NOMO-1 (cell line): Measurements from ENCODE around the gene PITPNC1.
"Not testable (repeated sequence)": the region's sequence is repeated elsewhere in the genome, so short reads cannot be mapped to it uniquely, and the experiment has no call there.

Experiments
- DNase-seq, 2 experiments: peaks; one replicate each; lab custom pipeline; 2025; ENCODE audit not compliant: unreplicated experiment in 2 of 2; lab: John Stamatoyannopoulos, UW

PITPNC1 gene

DNA sequence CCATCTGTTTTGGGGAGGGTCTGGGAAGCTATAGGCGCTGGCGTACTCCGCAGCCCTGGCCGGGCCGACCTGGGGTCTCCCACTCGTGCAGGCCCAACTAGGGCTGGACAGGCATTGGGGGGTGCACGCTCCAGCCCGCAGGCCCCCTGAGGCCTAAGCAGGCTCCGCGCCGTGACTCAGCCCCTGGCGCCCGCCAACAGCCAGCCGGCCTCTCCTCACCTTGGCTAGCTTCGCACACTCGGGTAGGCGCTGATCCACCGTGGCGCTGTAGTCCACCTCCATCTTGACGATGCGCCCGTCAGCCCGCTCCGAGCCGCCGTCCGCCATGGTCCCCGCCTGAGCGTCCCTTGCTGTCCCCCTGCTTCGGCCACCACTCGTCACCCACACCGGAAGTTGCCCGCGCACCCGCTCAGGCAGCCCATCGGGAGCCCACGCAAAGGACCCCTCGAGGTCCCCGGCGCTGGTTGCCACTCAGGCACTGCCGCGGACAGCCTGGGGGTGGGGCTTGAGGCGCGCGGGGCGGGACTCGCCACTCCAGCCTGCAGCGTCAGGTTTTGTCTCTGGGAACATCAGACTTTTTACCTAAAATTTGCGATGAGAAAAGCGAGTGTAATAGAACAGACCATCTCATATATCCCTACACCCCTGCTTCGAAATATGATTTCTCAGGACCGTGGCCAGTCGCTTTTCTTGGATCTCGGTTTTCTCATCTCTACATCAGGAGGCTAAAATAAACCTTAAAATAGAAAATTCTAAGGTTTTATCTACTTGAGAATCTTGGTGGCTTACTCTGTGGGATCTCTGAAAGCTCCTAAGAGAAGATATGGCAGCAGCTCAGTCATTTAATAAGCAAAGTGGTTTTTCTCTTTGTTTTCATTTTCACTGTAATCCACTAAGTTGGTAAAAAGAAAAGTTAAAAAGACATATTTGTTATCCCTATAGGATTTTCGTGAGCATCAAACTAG, 10.6 kb upstream of the PITPNC1 start, which contains the start of gene PSMD12:
Gene PSMD12 (minus strand): TSS at position 385 of the 965 bp plus-strand sequence. CDS start 58 bp downstream, at position 327.
- peak; percentile 79 to 90 for DNase-seq

DNA sequence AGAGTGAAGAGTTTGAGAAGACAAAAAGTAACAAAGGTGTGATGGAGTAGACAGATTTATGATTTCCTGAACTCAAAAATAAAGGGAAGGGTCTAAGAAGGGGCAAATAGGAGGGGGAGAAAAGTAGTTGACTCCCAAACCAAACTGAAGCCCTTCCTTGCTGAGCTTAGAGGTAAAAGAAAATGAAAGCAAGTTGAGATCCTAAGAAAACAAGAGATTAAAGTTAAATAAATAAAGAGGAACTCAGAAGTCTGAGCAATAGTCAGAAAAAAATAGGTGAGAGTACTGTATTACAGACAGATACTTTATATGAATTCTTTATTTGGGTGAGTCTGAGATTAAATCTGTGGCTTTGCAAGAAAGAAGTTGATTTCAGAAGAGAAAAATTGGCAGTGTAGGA, 7.4 kb upstream of the PITPNC1 start:
- DNase-seq, result no peak

GRCh38 chr17:67372751-67373150, 4.3 kb upstream of the PITPNC1 start:
- no peak for DNase-seq

DNA sequence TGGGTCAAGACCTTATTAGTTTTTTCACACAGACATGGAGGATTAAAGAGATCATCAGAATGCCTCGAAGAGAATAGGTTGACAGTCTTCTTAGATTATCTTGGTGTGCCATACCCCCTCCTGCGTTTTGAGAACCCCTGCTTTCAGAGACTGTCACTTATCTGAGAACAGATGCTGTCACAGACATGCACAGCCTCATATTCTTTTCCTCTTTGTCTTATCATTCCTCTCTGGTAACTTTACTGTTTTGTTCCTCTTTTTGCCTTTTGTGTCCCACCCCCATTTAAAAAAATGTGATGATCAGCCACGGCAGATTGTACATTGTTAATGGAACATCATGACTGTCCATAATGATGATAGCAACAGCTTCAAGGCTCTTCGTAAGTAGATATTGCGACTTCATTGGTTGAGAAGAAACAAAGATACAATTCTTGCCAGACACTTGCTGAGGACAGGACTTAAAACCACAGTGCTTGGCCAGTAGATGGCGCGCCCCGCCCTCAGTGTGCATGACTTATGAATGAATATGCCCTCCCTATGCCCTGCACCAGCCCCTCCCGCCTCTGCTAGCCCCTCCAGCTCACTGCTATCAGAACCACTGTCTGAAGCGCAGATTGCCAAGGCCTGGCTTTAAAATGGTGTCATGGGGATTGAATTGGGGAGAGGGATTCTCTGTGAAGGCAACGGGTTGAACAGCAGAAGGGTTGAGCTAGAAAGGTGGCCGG, 2.6 kb upstream of the PITPNC1 start:
- peak; percentile 79 to 85 for DNase-seq

GRCh38 chr17:67375054-67375427, 2.0 kb upstream of the PITPNC1 start:
- DNase-seq, result no peak

DNA sequence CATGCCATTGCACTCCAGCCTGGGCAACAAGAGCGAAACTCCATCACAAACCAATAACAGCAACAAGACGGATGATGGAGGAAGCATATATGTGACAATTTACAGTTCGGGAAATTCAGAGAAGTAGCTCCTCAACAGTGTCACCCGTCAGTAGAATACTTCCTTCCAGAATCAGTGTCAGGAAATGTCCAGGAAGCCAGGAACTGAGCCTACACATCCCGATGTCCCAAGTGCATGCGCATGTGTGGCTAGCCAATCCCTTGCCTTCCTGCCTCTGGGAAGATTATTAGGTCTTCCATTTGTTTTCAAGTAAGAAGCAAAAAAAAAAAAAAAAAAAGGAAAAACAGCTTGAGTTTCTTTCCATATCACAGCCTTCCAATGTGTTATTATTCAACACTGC, 1.4 kb upstream of the PITPNC1 start:
- DNase-seq, result no peak

GRCh38 chr17:67376415-67376736, 705 bp upstream of the PITPNC1 start:
- DNase-seq, result no peak

GRCh38 chr17:67377488-67378453, 690 bp downstream of the PITPNC1 start:
- peak in 1 of 2 experiments; percentile 29 for DNase-seq

DNA sequence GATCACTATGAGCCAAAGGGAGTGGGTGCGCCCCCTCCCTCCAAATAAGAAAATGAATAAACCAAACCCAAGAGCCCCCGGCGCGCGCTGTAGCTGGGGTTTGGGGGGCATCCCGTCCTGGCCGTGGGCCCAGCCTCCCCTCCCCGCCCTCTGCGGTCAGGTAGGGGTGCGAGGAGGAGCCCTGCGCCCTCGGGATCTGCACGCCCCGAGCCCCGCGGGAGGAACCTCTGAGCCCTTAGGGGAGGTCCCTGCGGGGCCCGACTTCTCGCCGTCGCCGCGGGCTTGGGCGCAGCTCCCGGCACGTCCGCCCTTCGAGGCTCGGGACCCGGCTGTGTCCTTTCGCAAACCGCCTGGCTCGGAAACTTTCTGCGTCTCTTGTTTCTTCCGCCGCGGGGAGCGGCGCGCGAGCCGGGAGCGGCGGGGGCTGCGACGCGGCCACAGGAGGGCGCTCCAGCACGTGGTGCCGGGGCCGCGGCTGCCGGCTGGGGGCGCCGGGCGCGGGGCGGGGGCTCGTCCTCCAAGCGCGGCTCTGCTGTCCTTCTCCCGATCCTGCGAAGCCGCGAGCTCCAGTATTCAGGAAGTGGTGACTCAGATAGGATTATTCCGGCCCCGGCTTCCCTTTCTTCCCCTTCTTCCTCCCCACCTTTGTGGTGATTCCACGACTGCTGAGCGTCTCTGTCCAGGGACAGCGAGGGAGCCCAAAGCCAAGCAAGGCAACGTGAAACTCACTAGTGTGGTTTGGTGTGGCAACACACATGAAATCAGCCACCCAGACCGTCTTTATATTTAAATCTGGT, 1.6 kb downstream of the PITPNC1 start:
- DNase-seq, result peak; percentile 65 to 72

DNA sequence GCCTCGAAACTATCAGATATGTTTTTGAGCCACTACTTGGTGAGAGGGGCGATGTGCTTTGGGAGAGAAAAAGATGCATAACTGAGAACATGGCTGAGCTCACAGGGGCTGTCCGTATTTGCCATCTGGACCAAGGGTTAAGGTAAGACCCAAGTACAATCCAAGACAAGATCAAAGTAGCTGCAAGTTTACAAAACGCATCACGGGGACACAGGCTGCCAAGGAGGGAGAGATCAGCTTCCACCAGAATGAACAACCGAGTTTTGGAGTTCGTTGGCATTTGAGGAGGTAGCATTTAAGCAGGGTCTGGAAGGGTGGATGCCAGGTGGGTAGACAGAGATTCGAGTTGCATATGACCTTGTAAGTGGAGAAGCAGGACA, 2.2 kb downstream of the PITPNC1 start:
- DNase-seq, result no peak

GRCh38 chr17:67381929-67382257, 4.8 kb downstream of the PITPNC1 start:
- DNase-seq, result no peak

GRCh38 chr17:67385122-67385988, 8.3 kb downstream of the PITPNC1 start:
- no peak for DNase-seq

- DNase-seq, result peak in 1 of 2 experiments; percentile 23
Observed at GRCh38 chr17:67386965-67387551, 10.0 kb downstream of the PITPNC1 start.

DNA sequence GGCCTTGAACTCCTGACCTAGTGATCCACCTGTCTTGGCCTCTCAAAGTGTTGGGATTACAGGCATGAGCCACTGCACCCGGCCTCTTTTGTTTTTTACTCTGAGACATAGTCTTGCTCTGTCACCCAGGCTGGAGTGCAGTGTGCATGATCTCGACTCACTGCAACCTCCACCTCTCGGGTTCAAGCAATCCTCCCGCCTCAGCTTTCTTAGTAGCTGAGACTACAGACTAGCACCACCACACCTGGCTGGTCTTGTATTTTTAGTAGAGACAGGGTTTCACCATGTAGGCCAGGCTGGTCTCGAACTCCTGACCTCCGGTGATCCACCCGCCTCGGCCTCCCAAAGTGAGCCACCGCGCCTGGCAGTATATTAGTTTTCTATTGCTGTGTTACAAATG, 11.5 kb downstream of the PITPNC1 start:
- DNase-seq, result not testable (repeated sequence)

DNA sequence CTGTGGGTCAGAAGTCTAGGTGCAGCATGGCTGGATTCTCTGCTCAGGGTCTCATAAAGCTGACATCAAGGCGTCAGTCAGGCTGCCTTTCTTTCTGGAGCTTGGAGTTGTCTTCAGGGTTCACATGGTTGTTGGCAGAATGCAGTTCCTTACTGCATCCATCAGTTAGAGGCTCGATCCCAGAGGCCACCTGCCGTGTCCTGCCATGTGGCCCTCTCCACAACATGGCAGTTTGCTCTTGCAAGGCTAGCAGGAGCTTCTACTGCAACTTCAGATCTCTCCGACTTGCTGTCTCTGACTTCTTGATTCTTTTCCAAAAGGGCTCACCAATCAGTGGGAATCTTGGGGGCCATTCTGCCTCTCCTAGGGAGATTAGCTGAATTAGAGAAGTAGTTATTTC, 11.9 kb downstream of the PITPNC1 start:
- no peak for DNase-seq

DNA sequence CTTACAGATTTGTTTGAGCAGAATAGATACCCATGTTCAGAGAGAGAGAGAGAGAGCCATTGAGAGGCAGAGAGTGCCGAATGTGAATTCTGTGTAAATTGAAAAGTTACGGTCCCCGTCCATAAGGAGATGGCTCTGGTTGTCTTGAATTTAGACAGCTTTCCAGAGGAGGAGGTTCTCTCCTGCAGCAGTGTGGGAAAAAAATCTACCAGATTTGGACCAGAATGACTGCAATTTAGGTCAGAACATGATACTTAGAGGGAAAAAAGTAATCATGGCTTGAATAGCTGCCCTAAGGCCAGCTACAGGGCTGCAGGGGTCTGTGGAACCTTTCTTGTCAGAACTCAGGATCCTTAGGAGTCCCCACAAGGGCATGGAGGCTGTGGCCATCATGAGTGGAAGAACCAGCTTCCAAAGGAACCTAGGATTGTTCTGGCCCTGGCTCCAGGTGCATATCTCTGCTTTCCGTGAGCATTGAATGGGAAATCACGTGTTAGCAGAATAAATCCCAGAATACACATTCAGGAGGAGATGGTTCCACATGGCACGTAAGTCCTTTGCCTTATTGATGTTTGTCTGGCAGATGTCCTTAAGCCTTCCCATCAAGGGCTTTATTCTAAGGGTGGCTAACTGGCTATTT, 13.0 kb downstream of the PITPNC1 start:
- no peak for DNase-seq

DNA sequence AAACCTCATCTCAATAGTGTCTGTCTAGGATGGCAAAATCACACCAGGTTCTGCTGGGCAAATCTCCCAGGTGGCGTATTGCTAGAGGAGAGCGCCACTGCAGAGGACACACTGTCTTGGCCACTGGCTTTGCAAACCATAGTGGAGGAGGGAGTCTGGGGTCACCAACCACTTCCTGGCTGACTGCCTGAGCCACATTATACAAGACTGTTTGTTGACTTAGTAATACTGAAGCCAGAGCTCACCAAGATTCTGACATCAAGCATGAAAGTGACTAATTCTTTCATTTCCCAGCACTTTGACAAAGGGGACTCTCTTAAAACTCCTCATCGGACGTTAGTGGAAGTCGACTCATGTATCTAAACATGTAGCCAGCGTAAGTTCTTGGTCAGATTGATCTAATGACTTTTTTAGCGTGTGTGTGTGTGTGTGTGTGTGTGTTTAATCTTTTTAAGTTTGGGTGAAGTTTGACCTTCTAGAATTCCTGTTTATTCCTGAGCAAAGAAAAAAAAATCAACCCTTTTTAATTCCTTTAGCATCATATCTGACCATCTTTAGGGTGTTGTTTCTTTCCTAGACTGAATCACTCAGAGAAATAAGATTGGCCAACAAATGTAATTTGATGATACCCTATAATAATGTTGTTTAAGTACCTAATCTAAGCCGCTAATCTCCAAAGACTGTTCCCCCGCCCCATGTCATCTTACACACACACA, 13.7 kb downstream of the PITPNC1 start:
- DNase-seq, result no peak

DNA sequence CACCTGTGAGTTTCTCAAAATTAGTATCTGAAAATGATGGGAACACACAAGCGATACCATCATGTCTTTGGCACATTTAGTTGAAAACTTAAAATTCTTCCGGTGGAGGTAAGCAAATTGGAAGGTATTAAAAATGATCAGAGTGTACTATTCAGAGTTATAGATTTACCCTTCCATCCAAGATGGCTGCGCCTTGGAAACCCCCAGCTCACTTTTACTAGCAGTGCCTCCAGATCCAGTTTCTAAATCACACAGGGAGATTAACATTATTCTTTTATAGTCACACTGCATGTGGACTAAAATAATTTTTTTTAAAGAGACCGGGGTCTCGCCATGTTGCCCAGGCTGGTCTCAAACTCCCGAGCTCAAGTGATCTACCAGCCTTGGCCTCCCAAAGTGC, 15.0 kb downstream of the PITPNC1 start:
- no peak for DNase-seq
